Pancreas (tissue), 10 donors: ENCODE results near the gene SUGP1. TPM values are rescaled to one million over a fixed set of nuclear protein-coding genes. Genes with fewer than 3 reads are reported as not detected.

Experiments used
- ATAC-seq, 4 donors: fragments of 200-7000 bp; cut with Tn5 transposase; one replicate each; pipeline versions ENCODE4 v1.8.0 to v1.9.1; 2020; ENCODE audit warnings: mild to moderate bottlenecking in 4 of 4, moderate library complexity in 4 of 4
- DNase-seq, 6 donors: peaks; one replicate each; pipeline ENCODE4 v3.0.0-alpha.2; 2020
- FAIRE-seq: peaks from 2 replicates; lab custom pipeline; 2012; peaks lifted over from hg19 to GRCh38; lab: Jason Lieb, UNC
- H3K27ac ChIP-seq, 4 donors: fragments of 200-600 bp; sonication (generic); 1 replicate in 3 of 4; 2 replicates in 1 of 4; pipeline versions ENCODE4 v1.5.0 to v1.8.0; 2020
- H3K27me3 ChIP-seq, 4 donors: fragments of 200-600 bp; one replicate each; pipeline ENCODE4 v1.8.0; 2021
- H3K36me3 ChIP-seq, 3 donors: fragments of 200-600 bp; sonication (generic) in 1 of 3; one replicate each; pipeline versions ENCODE4 v1.5.0 to v1.8.0; 2020 to 2021
- H3K4me1 ChIP-seq, 3 donors: fragments of 200-600 bp; one replicate each; pipeline ENCODE4 v1.8.0; 2021
- H3K4me3 ChIP-seq, 4 donors: fragments of 200-600 bp; sonication (generic) in 2 of 4; one replicate each; pipeline versions ENCODE4 v1.5.0 to v1.8.0; 2020 to 2021
- H3K9me3 ChIP-seq, 4 donors: fragments of 200-600 bp; one replicate each; pipeline ENCODE4 v1.8.0; 2021
- WGBS, 2 donors: extraction: QIAGEN DNeasy Blood & Tissue Kit; methylation state at CpG; one replicate each; pipeline ENCODE4 v1.1.7; 2013; 5-methylcytosine and 5-hydroxymethylcytosine counted together
- intact Hi-C, 3 donors: fragments of 100-400 bp; cut with DNase I; formaldehyde crosslinking; loops; one replicate each; pipeline versions ENCODE4 v1.11.1 to v1.14.2; 2022
- polyA plus RNA-seq, 2 donors: library from polyadenylated mRNA; stranded (reverse); fragments of 200-250 nt; gene quantifications; one replicate each; pipeline ENCODE4 v1.2.3, GENCODE V29; 2013
- total RNA-seq, 6 donors: library from RNA; stranded (reverse); fragmentation: NEBNext Ultra II Directional in 4 of 6; extraction: Animal tissue kit (Norgen Biotek cat#: 25700) in 4 of 6; gene quantifications; one replicate each; pipeline versions ENCODE4 v1.2.1 to v1.2.4, GENCODE V29; 2021 to 2023
- TF ChIP-seq, protein P1 (sequence below), 4 donors: fragments of 200-600 bp; sonication (generic) in 3 of 4; IDR thresholded peaks; one replicate each; pipeline versions ENCODE4 v1.5.0 to v1.8.0; 2021; ENCODE audit warnings: antibody characterized with exemption in 4 of 4
- donor health status: healthy with polysubstance abuse.
- donor health status: DM: no; HTN: no; CAD: no; lungs with moderate emphysema.
- donor health status: DM: no; HTN: no; CAD: no.
- donor health status: control.
- donor health status: control.
- donor health status: Bipolar disorder and iron deficiency.
- donor health status: DM: yes; HTN: yes; CAD: no.
- donor health status: DM: no; HTN: no; CAD: no.
- donor health status: DM: no; HTN: no; CAD: no.
- donor health status: DM: yes; HTN: yes; CAD: no.

Gene SUGP1
- total and polyA plus RNA-seq, 8 donors, result 14.6 to 50.3 (median 21.4) TPM

DNA sequence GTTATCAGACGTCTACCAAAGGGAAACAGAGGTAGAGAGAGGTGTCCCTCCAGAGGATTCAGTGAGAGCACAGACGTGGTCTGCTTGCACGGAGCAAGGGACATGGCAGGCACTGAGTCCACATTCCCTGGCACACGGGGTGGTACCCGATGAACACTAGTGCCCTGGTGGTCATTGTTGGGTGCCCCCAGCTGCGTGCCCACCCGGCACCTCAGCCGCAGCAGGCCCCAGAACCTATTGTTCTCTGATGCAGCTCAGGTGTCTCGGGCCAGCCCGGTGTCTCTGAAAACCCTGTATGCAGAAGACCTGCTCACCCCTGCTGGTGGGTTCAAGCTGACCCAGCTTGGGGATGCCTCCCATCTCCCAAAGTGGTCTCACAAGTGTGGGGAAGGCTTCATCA is 11.9 kb downstream of the SUGP1 start:
- TF ChIP-seq, protein P1, sequence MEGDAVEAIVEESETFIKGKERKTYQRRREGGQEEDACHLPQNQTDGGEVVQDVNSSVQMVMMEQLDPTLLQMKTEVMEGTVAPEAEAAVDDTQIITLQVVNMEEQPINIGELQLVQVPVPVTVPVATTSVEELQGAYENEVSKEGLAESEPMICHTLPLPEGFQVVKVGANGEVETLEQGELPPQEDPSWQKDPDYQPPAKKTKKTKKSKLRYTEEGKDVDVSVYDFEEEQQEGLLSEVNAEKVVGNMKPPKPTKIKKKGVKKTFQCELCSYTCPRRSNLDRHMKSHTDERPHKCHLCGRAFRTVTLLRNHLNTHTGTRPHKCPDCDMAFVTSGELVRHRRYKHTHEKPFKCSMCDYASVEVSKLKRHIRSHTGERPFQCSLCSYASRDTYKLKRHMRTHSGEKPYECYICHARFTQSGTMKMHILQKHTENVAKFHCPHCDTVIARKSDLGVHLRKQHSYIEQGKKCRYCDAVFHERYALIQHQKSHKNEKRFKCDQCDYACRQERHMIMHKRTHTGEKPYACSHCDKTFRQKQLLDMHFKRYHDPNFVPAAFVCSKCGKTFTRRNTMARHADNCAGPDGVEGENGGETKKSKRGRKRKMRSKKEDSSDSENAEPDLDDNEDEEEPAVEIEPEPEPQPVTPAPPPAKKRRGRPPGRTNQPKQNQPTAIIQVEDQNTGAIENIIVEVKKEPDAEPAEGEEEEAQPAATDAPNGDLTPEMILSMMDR (IDR thresholded peaks at IDR 0.05), result no peak
- H3K4me1 ChIP-seq, result no peaks in the 10 kb centered on the region
- H3K9me3 ChIP-seq, result no peaks in the 10 kb centered on the region
- H3K27me3 ChIP-seq, result no peaks in the 10 kb centered on the region
- no peak overlapping the region for H3K4me3 ChIP-seq
- FAIRE-seq (no peak), ATAC-seq (no peak), DNase-seq (no peak)
- no peak overlapping the region for H3K27ac ChIP-seq
- WGBS, 2 donors, result 93 to 94% methylated on average over 10 of the region's 10 CpGs
- H3K36me3 ChIP-seq, result peaks cover 6 to 45% (median 6%) of the 10 kb centered on the region in 3 donors
- intact Hi-C loops, result no loop called here

DNA sequence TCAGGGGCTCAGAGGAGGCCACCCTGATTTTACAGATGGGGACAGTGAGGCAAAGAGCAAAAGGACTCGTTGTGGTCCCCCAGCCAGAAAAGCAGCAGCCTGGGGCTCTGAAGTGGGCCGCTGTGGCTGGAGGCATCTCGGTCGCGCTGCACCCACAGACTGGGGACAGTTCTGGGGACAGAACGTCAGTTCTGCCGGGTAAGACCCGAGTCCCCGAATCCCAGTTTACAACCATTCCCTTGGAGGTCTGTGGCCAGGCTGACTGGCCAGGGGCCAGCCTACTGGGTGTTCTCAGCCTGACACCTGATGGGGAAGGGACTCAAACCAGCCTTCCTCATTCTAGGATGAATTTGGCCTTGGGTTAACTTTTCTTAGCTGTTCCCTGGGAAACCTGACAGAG is 14.1 kb downstream of the SUGP1 start:
- ATAC-seq (no peak), FAIRE-seq (no peak), DNase-seq (peak in 1 of 6 donors; percentile 53)
- Histone ChIP-seq H3K36me3 (peaks cover 6 to 58% (median 6%) of the 10 kb centered on the region in 3 donors), H3K9me3 (no peaks in the 10 kb centered on the region), H3K27me3 (no peaks in the 10 kb centered on the region), H3K4me1 (no peaks in the 10 kb centered on the region), H3K4me3 (no peak overlapping the region), H3K27ac (no peak overlapping the region)
- TF ChIP-seq, protein P1 (IDR thresholded peaks at IDR 0.05), result no peak
- intact Hi-C loops, result no loop called here
- 91 to 95% methylated on average over 9 of the region's 9 CpGs for WGBS, 2 donors

DNA sequence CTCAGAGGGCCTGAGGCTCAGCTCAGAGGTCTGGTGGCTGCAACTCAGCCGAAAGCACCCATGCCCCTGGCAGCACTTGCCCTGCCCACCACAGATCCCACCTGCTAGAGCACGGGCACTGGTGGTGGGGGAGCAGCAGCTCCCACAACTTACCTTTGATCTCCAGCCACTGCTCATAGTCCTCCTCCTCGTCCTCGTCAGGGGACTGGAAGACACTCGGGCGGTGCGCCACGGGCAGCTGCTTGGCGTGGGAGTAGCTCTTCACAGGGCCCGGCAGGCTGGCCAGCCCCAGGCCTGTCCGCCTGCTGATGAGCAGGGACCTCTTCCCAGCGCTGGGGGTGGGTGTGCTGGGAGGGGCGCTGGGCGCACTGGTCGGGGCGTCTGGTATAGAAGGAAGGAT is 14.6 kb downstream of the SUGP1 start:
- WGBS, 2 donors, result 92 to 93% methylated on average over 15 to 16 of the region's 16 CpGs
- Histone ChIP-seq H3K27me3 (no peaks in the 10 kb centered on the region), H3K27ac (no peak overlapping the region), H3K36me3 (peaks cover 6 to 63% (median 6%) of the 10 kb centered on the region in 3 donors), H3K4me3 (no peak overlapping the region), H3K9me3 (no peaks in the 10 kb centered on the region), H3K4me1 (no peaks in the 10 kb centered on the region)
- ATAC-seq, result no peak
- FAIRE-seq, result no peak
- intact Hi-C loops, result no loop called here
- peak in 1 of 6 donors; percentile 49 for DNase-seq
- TF ChIP-seq, protein P1 (IDR thresholded peaks at IDR 0.05), result no peak

DNA sequence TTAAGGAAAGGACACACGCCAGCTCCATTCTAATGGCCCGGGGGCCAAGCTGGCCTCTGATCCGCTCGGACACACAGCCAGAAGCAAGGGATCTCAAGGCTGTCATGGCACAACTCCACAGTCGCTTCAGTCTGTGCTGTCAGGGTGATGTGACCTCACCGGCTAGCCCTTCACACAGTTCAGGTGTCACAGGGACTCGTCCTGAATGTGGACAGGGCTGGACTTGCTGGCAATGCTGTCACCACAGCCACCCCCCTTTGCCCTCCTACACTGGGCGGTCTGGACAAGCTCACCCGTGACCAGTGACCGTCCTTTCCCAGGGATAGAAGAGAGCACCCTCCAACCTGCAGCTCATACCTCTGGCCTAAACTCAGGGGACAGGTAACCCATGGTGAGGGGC is 15.2 kb downstream of the SUGP1 start:
- WGBS, 2 donors, result 92 to 96% methylated on average over 10 of the region's 10 CpGs

More for the DNA sequence above, 15.2 kb downstream of the SUGP1 start:
- Histone ChIP-seq H3K9me3 (no peaks in the 10 kb centered on the region), H3K27me3 (no peaks in the 10 kb centered on the region), H3K27ac (no peak overlapping the region), H3K36me3 (peaks cover 3 to 63% (median 6%) of the 10 kb centered on the region in 3 donors), H3K4me3 (no peak overlapping the region), H3K4me1 (no peaks in the 10 kb centered on the region)
- FAIRE-seq (no peak), DNase-seq (no peak), ATAC-seq (no peak)
- intact Hi-C loops, result no loop called here
- TF ChIP-seq, protein P1 (IDR thresholded peaks at IDR 0.05), result no peak
